ENCODE data around the gene NUB1. TPM values are rescaled to one million over a fixed set of nuclear protein-coding genes. Genes with fewer than 3 reads are reported as not detected.

Gene NUB1
- total and polyA plus RNA-seq, 12 donors = 22.5 to 127 (median 48.6) TPM

DNA sequence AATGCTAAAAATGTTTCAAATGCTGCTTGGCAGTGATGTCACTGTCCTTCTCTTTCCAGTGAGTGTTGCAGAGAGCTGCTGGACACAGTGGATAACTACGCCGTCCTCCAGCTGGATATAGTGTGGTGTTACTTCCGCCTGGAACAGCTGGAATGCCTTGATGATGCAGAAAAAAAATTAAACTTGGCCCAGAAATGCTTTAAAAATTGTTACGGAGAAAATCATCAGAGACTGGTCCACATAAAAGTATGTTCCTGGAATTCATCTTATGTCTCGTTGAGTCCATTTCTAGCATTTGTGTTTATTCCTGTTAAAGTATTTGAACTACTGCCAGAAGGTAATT is 25.2 kb downstream of the NUB1 start:
- WGBS, 4 donors = 60 to 76% (median 66%) methylated on average over 5 of the region's 5 CpGs
- Histone ChIP-seq H3K27me3 (no peaks in the 10 kb centered on the region), H3K36me3 (replicated peaks in 1 of 2) (peaks cover 0 to 31% of the 10 kb centered on the region in 2 donors), H3K9me3 (replicated peaks in 1 of 3) (no peaks in the 10 kb centered on the region), H3K4me1 (replicated peaks in 1 of 2) (peaks cover 0 to 6% of the 10 kb centered on the region in 2 donors), H3K4me3 (no peak overlapping the region), H3K27ac (peak overlapping the region in 2 of 5 donors; percentile 37 to 71)
- TF ChIP-seq, protein P1, sequence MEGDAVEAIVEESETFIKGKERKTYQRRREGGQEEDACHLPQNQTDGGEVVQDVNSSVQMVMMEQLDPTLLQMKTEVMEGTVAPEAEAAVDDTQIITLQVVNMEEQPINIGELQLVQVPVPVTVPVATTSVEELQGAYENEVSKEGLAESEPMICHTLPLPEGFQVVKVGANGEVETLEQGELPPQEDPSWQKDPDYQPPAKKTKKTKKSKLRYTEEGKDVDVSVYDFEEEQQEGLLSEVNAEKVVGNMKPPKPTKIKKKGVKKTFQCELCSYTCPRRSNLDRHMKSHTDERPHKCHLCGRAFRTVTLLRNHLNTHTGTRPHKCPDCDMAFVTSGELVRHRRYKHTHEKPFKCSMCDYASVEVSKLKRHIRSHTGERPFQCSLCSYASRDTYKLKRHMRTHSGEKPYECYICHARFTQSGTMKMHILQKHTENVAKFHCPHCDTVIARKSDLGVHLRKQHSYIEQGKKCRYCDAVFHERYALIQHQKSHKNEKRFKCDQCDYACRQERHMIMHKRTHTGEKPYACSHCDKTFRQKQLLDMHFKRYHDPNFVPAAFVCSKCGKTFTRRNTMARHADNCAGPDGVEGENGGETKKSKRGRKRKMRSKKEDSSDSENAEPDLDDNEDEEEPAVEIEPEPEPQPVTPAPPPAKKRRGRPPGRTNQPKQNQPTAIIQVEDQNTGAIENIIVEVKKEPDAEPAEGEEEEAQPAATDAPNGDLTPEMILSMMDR (IDR thresholded peaks at IDR 0.05) = no peak
- TF ChIP-seq POLR2A (IDR thresholded peaks at IDR 0.05) = no peak
- intact Hi-C loops (cut with DNase I) = loop anchor here (5.0 to 10.0 kb wide), 4 partner anchors 80 to 395 kb away; no protein-coding TSS in a partner anchor
- DNase-seq = no peak

DNA sequence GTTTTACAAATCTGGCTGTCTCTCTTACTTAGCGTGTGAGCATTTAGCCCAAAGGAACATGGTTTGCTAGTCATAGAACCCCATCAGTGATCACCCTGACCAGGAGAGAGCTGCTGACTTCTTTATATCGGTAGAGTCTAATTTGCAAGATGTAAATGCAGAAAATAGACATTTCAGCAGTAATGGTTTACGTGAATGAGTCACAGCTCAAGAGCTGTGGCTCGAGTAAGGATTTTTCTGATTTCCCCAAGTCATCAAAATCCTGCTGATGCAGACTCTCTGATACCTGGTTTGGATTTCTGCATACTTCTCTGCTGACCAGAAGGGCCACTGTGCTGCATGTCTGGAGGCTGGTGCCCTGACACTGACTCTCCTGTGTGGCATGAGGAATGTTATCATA is 25.7 kb downstream of the NUB1 start:
- Histone ChIP-seq H3K27ac (peak overlapping the region in 2 of 5 donors; percentile 37 to 57), H3K36me3 (replicated peaks in 1 of 2) (peaks cover 0 to 30% of the 10 kb centered on the region in 2 donors), H3K4me3 (no peak overlapping the region), H3K9me3 (replicated peaks in 1 of 3) (no peaks in the 10 kb centered on the region), H3K27me3 (no peaks in the 10 kb centered on the region), H3K4me1 (replicated peaks in 1 of 2) (peaks cover 0 to 6% of the 10 kb centered on the region in 2 donors)
- TF ChIP-seq POLR2A (IDR thresholded peaks at IDR 0.05) = no peak
- TF ChIP-seq, protein P1 (IDR thresholded peaks at IDR 0.05) = no peak
- intact Hi-C loops (cut with DNase I) = loop anchor here (5.0 to 10.0 kb wide), 4 partner anchors 80 to 395 kb away; no protein-coding TSS in a partner anchor
- WGBS, 4 donors = 82 to 89% (median 85%) methylated on average over 4 of the region's 4 CpGs
- DNase-seq = no peak

DNA sequence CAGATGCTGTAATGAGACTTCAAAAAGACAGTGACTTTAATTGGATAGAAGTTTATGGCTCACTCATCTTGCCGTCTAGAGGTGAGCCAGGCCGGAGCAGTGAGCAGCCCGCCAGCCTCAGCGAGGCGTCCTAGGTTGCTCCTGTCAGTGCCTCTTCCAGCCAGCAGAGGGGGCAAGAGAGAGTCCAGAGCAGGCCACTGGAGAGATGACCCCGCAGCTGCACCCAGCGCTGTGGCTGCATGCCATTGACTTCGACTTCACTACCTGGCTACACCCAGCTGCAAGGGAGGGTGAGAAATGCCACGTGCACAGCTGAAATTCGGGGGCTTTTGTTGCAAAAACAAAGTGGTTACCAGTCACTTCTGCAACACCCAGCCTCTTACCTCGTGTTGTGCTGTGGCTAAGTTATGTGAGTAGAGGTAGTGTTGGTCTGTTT is 26.5 kb downstream of the NUB1 start:
- no peaks in the 10 kb centered on the region for H3K9me3 ChIP-seq (replicated peaks in 1 of 3)
- H3K27me3 ChIP-seq = no peaks in the 10 kb centered on the region
- WGBS, 4 donors = 11 to 17% (median 15%) methylated on average over 6 to 11 of the region's 11 CpGs
- H3K4me1 ChIP-seq (replicated peaks in 1 of 2) = peaks cover 0 to 6% of the 10 kb centered on the region in 2 donors
- intact Hi-C loops (cut with DNase I) = loop anchor here (5.0 to 10.0 kb wide), 4 partner anchors 79 to 394 kb away; no protein-coding TSS in a partner anchor
- H3K27ac ChIP-seq = peak overlapping the region in 2 of 5 donors; percentile 37 to 57
- H3K36me3 ChIP-seq (replicated peaks in 1 of 2) = peaks cover 0 to 24% of the 10 kb centered on the region in 2 donors
- DNase-seq = peak; percentile 85 to 94 (median 90)
- H3K4me3 ChIP-seq = no peak overlapping the region
- TF ChIP-seq POLR2A (IDR thresholded peaks at IDR 0.05) = no peak
- TF ChIP-seq, protein P1 (IDR thresholded peaks at IDR 0.05) = peak; percentile 87 to 97 (median 93)

DNA sequence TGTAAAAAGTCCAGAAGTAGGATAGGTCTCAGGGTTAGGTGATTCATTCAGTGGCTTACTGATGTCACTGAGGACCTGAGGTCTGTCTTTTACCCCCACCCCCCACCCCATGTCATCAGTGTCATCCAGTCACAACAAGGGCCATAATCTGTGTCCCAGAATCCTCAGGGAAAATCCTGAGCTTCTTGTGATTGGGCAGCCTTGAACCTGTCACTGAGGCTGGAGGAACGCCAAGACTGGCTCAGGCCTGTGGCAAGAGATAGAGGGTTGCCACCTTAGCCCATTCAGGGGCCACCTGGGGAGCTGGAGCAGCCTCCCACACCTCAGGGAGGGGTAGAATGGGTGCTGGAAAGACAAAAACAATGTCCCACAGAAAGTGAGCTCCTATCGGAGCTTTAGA is 29.7 kb downstream of the NUB1 start:
- WGBS, 4 donors = 62 to 91% (median 76%) methylated on average over 1 to 2 of the region's 2 CpGs
- Histone ChIP-seq H3K27me3 (no peaks in the 10 kb centered on the region), H3K27ac (peak overlapping the region in 2 of 5 donors; percentile 49 to 51), H3K36me3 (replicated peaks in 1 of 2) (peaks cover 0 to 49% of the 10 kb centered on the region in 2 donors), H3K4me1 (replicated peaks in 1 of 2) (peaks cover 0 to 6% of the 10 kb centered on the region in 2 donors), H3K9me3 (replicated peaks in 1 of 3) (no peaks in the 10 kb centered on the region), H3K4me3 (no peak overlapping the region)
- intact Hi-C loops (cut with DNase I) = no loop called here
- no peak for TF ChIP-seq POLR2A (IDR thresholded peaks at IDR 0.05)
- TF ChIP-seq, protein P1 (IDR thresholded peaks at IDR 0.05) = no peak
- peak; percentile 51 to 82 (median 73) for DNase-seq
